ENCODE measurements around the gene PTGS2. TPM values are rescaled to one million over a fixed set of nuclear protein-coding genes. Genes with fewer than 3 reads are reported as not detected.

PTGS2 gene
- total RNA-seq, 2 donors from 2014 or later = 0.09 to 0.15 TPM

GRCh38 chr1:186657481-186657880 lies 22.7 kb downstream of the PTGS2 start:
- H3K4me1 Mint-ChIP-seq = peaks cover 2% of the 10 kb centered on the region
- H3K27ac ChIP-seq (ENCODE audit: low read depth, low read length) = no peak overlapping the region
- H3K4me1 ChIP-seq (ENCODE audit: control insufficient read depth, insufficient read depth, low read length) = peaks cover 3% of the 10 kb centered on the region
- no peak for TF ChIP-seq CTCF (conservative IDR thresholded peaks at IDR 0.05)
- H3K9me3 ChIP-seq (ENCODE audit: control insufficient read depth, low read length) = peaks cover 5% of the 10 kb centered on the region
- H3K36me3 ChIP-seq (ENCODE audit: control insufficient read depth, insufficient read depth, low read length) = no peaks in the 10 kb centered on the region
- peaks cover 3% of the 10 kb centered on the region for H3K9me3 Mint-ChIP-seq
- 94% methylated on average over 2 of the region's 2 CpGs; no CpG with 5 or more reads in 1 of the 2 experiments for WGBS, 2 experiments (ENCODE audit: insufficient coverage in 1 of 2, insufficient read length in 1 of 2)
- H3K36me3 Mint-ChIP-seq (ENCODE audit: low read depth) = no peaks in the 10 kb centered on the region
- no peak for DNase-seq
- no peak overlapping the region for H3K9ac ChIP-seq (ENCODE audit: extremely low read depth, low read length, poor library complexity, severe bottlenecking)
- no peak overlapping the region for H3K27ac Mint-ChIP-seq
- no peak overlapping the region for H3K4me3 ChIP-seq (ENCODE audit: low read length)
- H3K4me3 Mint-ChIP-seq = no peak overlapping the region
- H3K27me3 ChIP-seq (ENCODE audit: control insufficient read depth, insufficient read depth, low read length, poor library complexity, severe bottlenecking) = no peaks in the 10 kb centered on the region
- H3K27me3 Mint-ChIP-seq (ENCODE audit: insufficient read depth) = no peaks in the 10 kb centered on the region

- H3K27ac ChIP-seq (ENCODE audit: low read depth, low read length) = no peak overlapping the region
- TF ChIP-seq CTCF (conservative IDR thresholded peaks at IDR 0.05) = no peak
- Mint-ChIP-seq H3K4me1 (no peaks in the 10 kb centered on the region), H3K27ac (no peak overlapping the region), H3K36me3 (ENCODE audit: low read depth) (no peaks in the 10 kb centered on the region), H3K9me3 (no peaks in the 10 kb centered on the region), H3K27me3 (ENCODE audit: insufficient read depth) (no peaks in the 10 kb centered on the region), H3K4me3 (no peak overlapping the region)
- no peaks in the 10 kb centered on the region for H3K4me1 ChIP-seq (ENCODE audit: control insufficient read depth, insufficient read depth, low read length)
- 79 to 86% methylated on average over 2 to 3 of the region's 3 CpGs for WGBS, 2 experiments (ENCODE audit: insufficient coverage in 1 of 2, insufficient read length in 1 of 2)
- no peak for DNase-seq
- no peak overlapping the region for H3K4me3 ChIP-seq (ENCODE audit: low read length)
- H3K27me3 ChIP-seq (ENCODE audit: control insufficient read depth, insufficient read depth, low read length, poor library complexity, severe bottlenecking) = no peaks in the 10 kb centered on the region
- H3K9ac ChIP-seq (ENCODE audit: extremely low read depth, low read length, poor library complexity, severe bottlenecking) = no peak overlapping the region
- H3K9me3 ChIP-seq (ENCODE audit: control insufficient read depth, low read length) = no peaks in the 10 kb centered on the region
- no peaks in the 10 kb centered on the region for H3K36me3 ChIP-seq (ENCODE audit: control insufficient read depth, insufficient read depth, low read length)
These were observed 24.3 kb downstream of the PTGS2 start for GRCh38 chr1:186655876-186656275.

- no peak overlapping the region for H3K4me3 Mint-ChIP-seq
- Histone ChIP-seq H3K9ac (ENCODE audit: extremely low read depth, low read length, poor library complexity, severe bottlenecking) (no peak overlapping the region), H3K27ac (ENCODE audit: low read depth, low read length) (no peak overlapping the region), H3K36me3 (ENCODE audit: control insufficient read depth, insufficient read depth, low read length) (no peaks in the 10 kb centered on the region), H3K4me3 (ENCODE audit: low read length) (no peak overlapping the region), H3K9me3 (ENCODE audit: control insufficient read depth, low read length) (no peaks in the 10 kb centered on the region), H3K27me3 (ENCODE audit: control insufficient read depth, insufficient read depth, low read length, poor library complexity, severe bottlenecking) (no peaks in the 10 kb centered on the region), H3K4me1 (ENCODE audit: control insufficient read depth, insufficient read depth, low read length) (no peaks in the 10 kb centered on the region)
- no peak for TF ChIP-seq CTCF (conservative IDR thresholded peaks at IDR 0.05)
- no peaks in the 10 kb centered on the region for H3K4me1 Mint-ChIP-seq
- no peak overlapping the region for H3K27ac Mint-ChIP-seq
- 89 to 98% methylated on average over 3 of the region's 3 CpGs for WGBS, 2 experiments (ENCODE audit: insufficient coverage in 1 of 2, insufficient read length in 1 of 2)
- no peaks in the 10 kb centered on the region for H3K36me3 Mint-ChIP-seq (ENCODE audit: low read depth)
- no peaks in the 10 kb centered on the region for H3K9me3 Mint-ChIP-seq
- no peak for DNase-seq
- no peaks in the 10 kb centered on the region for H3K27me3 Mint-ChIP-seq (ENCODE audit: insufficient read depth)
These were observed 25.5 kb downstream of the PTGS2 start for GRCh38 chr1:186654741-186655140.

Data from endodermal cell (in vitro differentiated cells).